H1 (cell line): Measurements from ENCODE around the gene PLXNA3. TPM values are rescaled to one million over a fixed set of nuclear protein-coding genes. Genes with fewer than 3 reads are reported as not detected.

Experiments
- CTCF ChIA-PET: fragments of 300-600 bp; sonication (Branson Sonifier 250); formaldehyde crosslinking; loops from one replicate; lab custom pipeline; 2021; ENCODE audit not compliant: partially characterized antibody; lab: Charles Lee
- POLR2A ChIA-PET: fragments of 300-600 bp; sonication (Branson Sonifier 250); formaldehyde crosslinking; loops from one replicate; lab custom pipeline; 2021; ENCODE audit warnings: inconsistent platforms; ENCODE audit not compliant: partially characterized antibody; lab: Charles Lee
- DNase-seq, 2 experiments: peaks; one replicate each; pipeline versions ENCODE4 v3.0.0 to v3.0.0-alpha.2; 2010 to 2022; ENCODE audit warnings: low spot score in 2 of 2, low read depth in 1 of 2, mixed read lengths in 1 of 2
- FAIRE-seq: peaks from 2 replicates; lab custom pipeline; 2011; peaks lifted over from hg19 to GRCh38; lab: Jason Lieb, UNC
- H2AFZ ChIP-seq: 2 replicates; pipeline ENCODE4 v1.8.1; 2012; ENCODE audit warnings: low read length, inconsistent platforms
- H2AK5ac ChIP-seq: 2 replicates; pipeline ENCODE4 v1.6.1; 2013; ENCODE audit warnings: low read depth, low read length
- H2BK120ac ChIP-seq: replicated peaks from 2 replicates; pipeline ENCODE3; 2013; ENCODE audit warnings: low read depth, low read length, inconsistent platforms
- H2BK12ac ChIP-seq: 2 replicates; pipeline ENCODE4 v1.6.1; 2013; ENCODE audit warnings: low read depth, low read length
- H2BK15ac ChIP-seq: 2 replicates; pipeline ENCODE4 v1.6.1; 2013; ENCODE audit warnings: low read length
- H2BK20ac ChIP-seq: 2 replicates; pipeline ENCODE4 v1.6.1; 2013; ENCODE audit warnings: low read length
- H2BK5ac ChIP-seq: 2 replicates; pipeline ENCODE4 v1.6.1; 2013; ENCODE audit warnings: low read depth, low read length
- H3K14ac ChIP-seq: 2 replicates; pipeline ENCODE4 v1.6.1; 2013; ENCODE audit warnings: inconsistent platforms; ENCODE audit not compliant: insufficient read length
- H3K18ac ChIP-seq: 2 replicates; pipeline ENCODE4 v1.6.1; 2013; ENCODE audit warnings: low read length; ENCODE audit errors: extremely low read depth
- H3K23ac ChIP-seq: 2 replicates; pipeline ENCODE4 v1.6.1; 2013; ENCODE audit warnings: inconsistent platforms; ENCODE audit not compliant: insufficient read length
- H3K23me2 ChIP-seq: 2 replicates; pipeline ENCODE4 v1.6.1; 2013; ENCODE audit warnings: low read depth, low read length
- H3K27ac ChIP-seq: 2 replicates; pipeline ENCODE4 v1.6.1; 2011; ENCODE audit warnings: low read depth, low read length, inconsistent platforms
- H3K27me3 ChIP-seq, 4 experiments: replicated peaks in 1 of 4; 1 replicate in 1 of 4; 2 replicates in 3 of 4; pipeline versions ENCODE4 v1.6.1 to v1.8.1; 2011 to 2013; ENCODE audit warnings: low read length in 3 of 4, mild to moderate bottlenecking in 3 of 4, inconsistent platforms in 2 of 4, mixed read lengths in 2 of 4, moderate library complexity in 1 of 4; ENCODE audit not compliant: control insufficient read depth in 3 of 4, insufficient read depth in 3 of 4; ENCODE audit errors: extremely low read depth in 1 of 4
- H3K36me3 ChIP-seq, 4 experiments: 2 replicates each; pipeline versions ENCODE4 v1.6.1 to v1.8.1; 2011 to 2013; ENCODE audit warnings: mild to moderate bottlenecking in 4 of 4, low read length in 3 of 4, moderate library complexity in 2 of 4, control low read depth in 1 of 4, inconsistent platforms in 1 of 4; ENCODE audit not compliant: insufficient read depth in 4 of 4, control insufficient read depth in 2 of 4
- H3K4ac ChIP-seq: replicated peaks from 2 replicates; pipeline ENCODE3; 2013; ENCODE audit warnings: low read length, low read depth, mixed read lengths, inconsistent platforms; ENCODE audit not compliant: insufficient read length
- H3K4me1 ChIP-seq, 4 experiments: replicated peaks in 1 of 4; 1 replicate in 1 of 4; 2 replicates in 3 of 4; pipeline versions ENCODE4 v1.6.1 to v1.8.1; 2011 to 2013; ENCODE audit warnings: low read length in 3 of 4, inconsistent platforms in 2 of 4, mixed read lengths in 1 of 4; ENCODE audit not compliant: insufficient read depth in 4 of 4, control insufficient read depth in 3 of 4
- H3K4me2 ChIP-seq, 2 experiments: 2 replicates each; pipeline versions ENCODE4 v1.6.1 to v1.8.1; 2011 to 2013; ENCODE audit warnings: low read depth in 2 of 2, low read length in 2 of 2, control low read depth in 1 of 2, inconsistent platforms in 1 of 2, mild to moderate bottlenecking in 1 of 2; ENCODE audit not compliant: insufficient read depth in 1 of 2
- H3K4me3 ChIP-seq, 4 experiments: fragments of 200-600, 300-600 bp in 1 of 4; sonication (generic), shearing (Covaris generic), sonication (Bioruptor Twin) in 1 of 4; 2 replicates each; pipeline versions ENCODE4 v1.5.1 to v1.8.1; 2011 to 2016; ENCODE audit warnings: low read length in 4 of 4, low read depth in 3 of 4, control low read depth in 2 of 4, inconsistent platforms in 2 of 4, mild to moderate bottlenecking in 2 of 4, mixed read lengths in 1 of 4, moderate library complexity in 1 of 4; ENCODE audit not compliant: insufficient read depth in 2 of 4; ENCODE audit errors: extremely low read depth in 1 of 4
- H3K56ac ChIP-seq: replicated peaks from 2 replicates; pipeline ENCODE3; 2013; ENCODE audit warnings: low read depth, mild to moderate bottlenecking, mixed read lengths, low read length, inconsistent platforms; ENCODE audit not compliant: insufficient read length
- H3K79me1 ChIP-seq: 2 replicates; pipeline ENCODE4 v1.6.1; 2013; ENCODE audit warnings: low read depth, low read length, control low read depth
- H3K79me2 ChIP-seq, 2 experiments: 2 replicates each; pipeline versions ENCODE4 v1.6.1 to v1.8.1; 2012 to 2013; ENCODE audit warnings: low read length in 2 of 2, mild to moderate bottlenecking in 2 of 2, inconsistent platforms in 1 of 2; ENCODE audit not compliant: insufficient read depth in 2 of 2, control insufficient read depth in 1 of 2
- H3K9ac ChIP-seq, 4 experiments: replicated peaks in 1 of 4; 1 replicate in 1 of 4; 2 replicates in 3 of 4; pipeline versions ENCODE4 v1.6.1 to v1.8.1; 2011 to 2013; ENCODE audit warnings: low read depth in 3 of 4, low read length in 3 of 4, control low read depth in 2 of 4, mild to moderate bottlenecking in 2 of 4, moderate library complexity in 2 of 4, inconsistent platforms in 1 of 4; ENCODE audit errors: extremely low read depth in 1 of 4
- H3K9me3 ChIP-seq, 2 experiments: 2 replicates each; pipeline versions ENCODE4 v1.6.1 to v1.8.1; 2012 to 2013; ENCODE audit warnings: mild to moderate bottlenecking in 2 of 2, moderate library complexity in 2 of 2, control low read depth in 1 of 2, inconsistent platforms in 1 of 2, low read depth in 1 of 2, low read length in 1 of 2, mixed read lengths in 1 of 2; ENCODE audit not compliant: insufficient read depth in 2 of 2
- H4K20me1 ChIP-seq, 2 experiments: replicated peaks in 1 of 2; 2 replicates each; pipeline versions ENCODE3 to v1.8.1; 2011 to 2013; ENCODE audit warnings: inconsistent platforms in 2 of 2, low read length in 2 of 2, mild to moderate bottlenecking in 1 of 2; ENCODE audit not compliant: insufficient read depth in 2 of 2, control insufficient read depth in 1 of 2
- H4K5ac ChIP-seq: 2 replicates; pipeline ENCODE4 v1.6.1; 2013; ENCODE audit warnings: low read length, low read depth, mixed read lengths, inconsistent platforms; ENCODE audit not compliant: insufficient read length
- H4K8ac ChIP-seq: 2 replicates; pipeline ENCODE4 v1.8.0; 2013; ENCODE audit warnings: mild to moderate bottlenecking, moderate library complexity, low read length, inconsistent platforms; ENCODE audit not compliant: insufficient read depth; ENCODE audit errors: extremely low read depth
- H4K91ac ChIP-seq: replicated peaks from 2 replicates; pipeline ENCODE3; 2013; ENCODE audit warnings: low read length, mixed read lengths, inconsistent platforms; ENCODE audit not compliant: insufficient read length
- E2F6 ChIP-seq: IDR thresholded peaks from 2 replicates; pipeline ENCODE4 v1.6.1; 2012; ENCODE audit warnings: inconsistent platforms
- YY1 ChIP-seq: IDR thresholded peaks from 2 replicates; pipeline ENCODE4 v1.6.1; 2011; ENCODE audit warnings: low read depth, mild to moderate bottlenecking, low read length
- WGBS, 2 experiments: shearing (Covaris generic) in 1 of 2; methylation state at CpG; one replicate each; pipeline versions ENCODE4 v1.1.6 to v1.1.7; 2013 to 2015; ENCODE audit warnings: low lambda C conversion rate in 2 of 2, mixed read lengths in 2 of 2, inconsistent platforms in 1 of 2, low coverage in 1 of 2, missing lambda C conversion rate in 1 of 2; ENCODE audit not compliant: insufficient replicate concordance in 2 of 2, insufficient coverage in 1 of 2, insufficient read length in 1 of 2; ENCODE audit errors: extremely low coverage in 1 of 2, missing lambda C conversion rate in 1 of 2; 5-methylcytosine and 5-hydroxymethylcytosine counted together
- polyA plus RNA-seq, 7 experiments: library from polyadenylated mRNA; depleted of rRNA in 3 of 7; stranded (reverse) in 5 of 7; unstranded in 2 of 7; fragments of >200 nt in 5 of 7; fragments of 200-250 nt in 2 of 7; gene quantifications; 1 replicate in 5 of 7; 2 replicates in 1 of 7; 4 replicates in 1 of 7; pipeline versions ENCODE4 v1.2.1 to v1.2.3, GENCODE V29; 2011 to 2013; ENCODE audit warnings: missing spikeins in 2 of 7, mixed read lengths in 2 of 7
- total RNA-seq: library from RNA; stranded (reverse); fragmentation: NEBNext Ultra II Directional; extraction: Animal tissue kit (Norgen Biotek cat#: 25700); gene quantifications from 2 replicates; pipeline ENCODE4 v1.2.1, GENCODE V29; 2021

PLXNA3 gene
- total and polyA plus RNA-seq, 2 of the 8 experiments (the other 6 are each of a cell fraction or from before 2014, with no cell fraction given) = 10.7 to 18.2 TPM

DNA sequence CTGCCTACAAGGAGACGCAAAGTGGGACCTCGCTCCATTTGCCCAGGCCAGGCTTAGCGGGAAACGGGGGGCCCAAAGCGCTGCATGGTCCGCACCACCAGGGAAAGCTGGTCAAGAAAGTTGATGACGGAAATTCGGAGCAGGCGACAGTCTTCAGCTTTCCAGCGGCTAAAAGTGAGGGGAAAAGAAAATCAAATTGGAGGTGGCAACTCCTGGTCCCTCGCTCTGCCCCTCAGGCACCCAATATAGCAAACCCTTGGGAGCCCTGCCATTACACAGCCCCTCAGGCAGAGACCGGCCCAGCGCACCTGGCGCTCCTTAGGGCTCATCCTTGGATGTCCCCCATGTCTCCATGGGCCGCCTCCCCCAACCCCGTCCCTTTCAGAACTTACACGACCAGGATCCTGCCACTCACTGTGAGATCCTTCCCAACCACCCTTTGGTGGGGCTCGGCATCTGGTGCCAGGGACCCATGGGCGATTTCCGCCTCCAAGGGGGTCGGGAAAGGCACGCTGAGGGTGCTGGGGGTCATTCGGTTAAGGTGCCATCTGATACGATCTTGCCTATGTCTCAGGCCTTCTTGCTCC is 19.9 kb downstream of the PLXNA3 start:
- DNase-seq (no peak), FAIRE-seq (no peak)
- ChIA-PET CTCF (interaction anchor here (0.6 to 1.1 kb wide), 2 partner anchors 69 to 94 kb away, joined by 3 read pairs; no protein-coding TSS in a partner anchor), POLR2A (interaction anchor here (0.7 to 1.9 kb wide), 11 partner anchors 9 to 80 kb away, joined by 3 to 6 read pairs (median 4); partner anchors contain the start of genes FAM50A, PLXNA3 and SLC10A3)
- Histone ChIP-seq H4K8ac (no peak overlapping the region), H2BK5ac (no peak overlapping the region), H3K18ac (no peak overlapping the region; the same call in 1 of the 2 replicates), H3K4me2 (peak overlapping the region; percentile 66 to 71), H3K4me1 (peaks cover 0 to 6% (median 0%) of the 10 kb centered on the region in 4 experiments; a peak in 1 of 7 replicates), H4K5ac (no peak overlapping the region), H4K91ac (no peak overlapping the region), H3K9ac (peak overlapping the region in 1 of 4 experiments; percentile 28; a peak in 1 of 7 replicates), H3K36me3 (no peaks in the 10 kb centered on the region; a peak in 1 of 8 replicates), H2AK5ac (no peak overlapping the region), H3K23ac (no peak overlapping the region), H3K27me3 (no peaks in the 10 kb centered on the region), H3K79me2 (no peaks in the 10 kb centered on the region), H2BK20ac (no peak overlapping the region), H2BK120ac (no peak overlapping the region), H4K20me1 (no peaks in the 10 kb centered on the region), H3K9me3 (no peaks in the 10 kb centered on the region), H3K4ac (no peak overlapping the region), H3K79me1 (no peaks in the 10 kb centered on the region), H3K14ac (no peak overlapping the region), H3K56ac (no peak overlapping the region), H3K23me2 (0 out of 2 replicates have a peak, but pooled peaks cover 3% of the 10 kb centered on the region), H3K4me3 (peak overlapping the region; percentile 45 to 66 (median 55)), H2BK15ac (no peak overlapping the region), H2BK12ac (no peak overlapping the region)
- 69% methylated on average over 19 of the region's 24 CpGs; no CpG with 5 or more reads in 1 of the 2 experiments for WGBS, 2 experiments
- peak; percentile 59; the same call in 1 of the 2 replicates for TF ChIP-seq E2F6
- no peak for TF ChIP-seq YY1
- TF ChIP-seq, all 59 proteins: peak for 1
- Histone ChIP-seq H3K27ac (no peak overlapping the region), H2AFZ (no peak overlapping the region)
